Measurements from ENCODE around the gene OR4F6.
"Not testable (repeated sequence)": the region's sequence is repeated elsewhere in the genome, so short reads cannot be mapped to it uniquely, and the experiment has no call there.

Gene OR4F6

DNA sequence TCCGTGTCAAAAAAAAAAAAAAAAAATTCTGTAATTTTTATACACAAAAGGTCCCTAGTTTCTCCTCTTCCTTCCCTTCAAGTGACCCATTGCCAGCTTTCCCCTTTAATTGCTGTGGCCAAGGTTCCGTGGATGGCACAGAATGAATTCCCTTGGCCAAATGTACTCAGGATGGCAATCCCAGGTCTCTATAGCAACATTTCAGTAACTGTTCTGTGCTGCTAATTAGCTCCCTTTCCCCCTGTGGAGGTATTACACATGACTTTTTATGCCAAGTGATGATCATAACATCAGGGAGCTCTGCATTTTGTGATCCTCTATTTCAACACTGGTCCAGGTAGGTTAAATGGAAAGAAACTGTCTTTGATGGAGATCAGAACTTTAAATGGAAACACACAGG lies at the start of gene OR4F6:
Gene OR4F6, plus strand, starts transcription at position 301 of the 400 bp plus-strand sequence. CDS start 2,211 bp downstream, outside the sequence.
- no peak for TF ChIP-seq CTCF (IDR thresholded peaks at IDR 0.05; ENCODE audit: extremely low read depth, insufficient read depth, missing control alignments)
- no peak for DNase-seq (ENCODE audit: low spot score)
- in situ Hi-C loops (cut with MboI; ENCODE audit: low pct_unique_long_range_greater_than_20kb, low sequenced_read_pairs, unreplicated experiment): no loop called here

GRCh38 chr15:101764669-101765339 lies 38.5 kb upstream of the OR4F6 start:
- in situ Hi-C loops (cut with MboI; ENCODE audit: low pct_unique_long_range_greater_than_20kb, low sequenced_read_pairs, unreplicated experiment): loop anchor here (10.0 kb wide), 1 partner anchor 1970 kb away; no protein-coding TSS in a partner anchor

DNA sequence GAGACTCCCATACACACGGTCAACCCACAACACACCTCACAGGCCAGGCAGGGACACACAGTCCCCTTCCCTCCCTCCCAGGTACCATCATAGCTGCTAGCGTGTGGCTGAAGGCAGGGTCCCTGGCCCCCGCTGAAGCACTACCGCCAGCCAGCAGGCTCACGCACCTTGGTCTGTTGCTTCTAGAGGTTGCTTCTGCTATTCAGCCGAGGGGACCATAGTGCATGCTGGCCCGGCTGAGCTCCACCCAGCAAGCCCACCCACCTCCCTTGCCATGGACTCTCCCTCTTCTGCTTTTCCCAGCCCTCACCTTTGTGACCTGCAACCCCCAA lies 38.0 kb upstream of the OR4F6 start:
- in situ Hi-C loops (cut with MboI; ENCODE audit: low pct_unique_long_range_greater_than_20kb, low sequenced_read_pairs, unreplicated experiment): loop anchor here (10.0 kb wide), 1 partner anchor 1971 kb away; no protein-coding TSS in a partner anchor

More at GRCh38 chr15:101764669-101765339, 38.5 kb upstream of the OR4F6 start:
- DNase-seq (ENCODE audit: low spot score): not testable (repeated sequence)

DNA sequence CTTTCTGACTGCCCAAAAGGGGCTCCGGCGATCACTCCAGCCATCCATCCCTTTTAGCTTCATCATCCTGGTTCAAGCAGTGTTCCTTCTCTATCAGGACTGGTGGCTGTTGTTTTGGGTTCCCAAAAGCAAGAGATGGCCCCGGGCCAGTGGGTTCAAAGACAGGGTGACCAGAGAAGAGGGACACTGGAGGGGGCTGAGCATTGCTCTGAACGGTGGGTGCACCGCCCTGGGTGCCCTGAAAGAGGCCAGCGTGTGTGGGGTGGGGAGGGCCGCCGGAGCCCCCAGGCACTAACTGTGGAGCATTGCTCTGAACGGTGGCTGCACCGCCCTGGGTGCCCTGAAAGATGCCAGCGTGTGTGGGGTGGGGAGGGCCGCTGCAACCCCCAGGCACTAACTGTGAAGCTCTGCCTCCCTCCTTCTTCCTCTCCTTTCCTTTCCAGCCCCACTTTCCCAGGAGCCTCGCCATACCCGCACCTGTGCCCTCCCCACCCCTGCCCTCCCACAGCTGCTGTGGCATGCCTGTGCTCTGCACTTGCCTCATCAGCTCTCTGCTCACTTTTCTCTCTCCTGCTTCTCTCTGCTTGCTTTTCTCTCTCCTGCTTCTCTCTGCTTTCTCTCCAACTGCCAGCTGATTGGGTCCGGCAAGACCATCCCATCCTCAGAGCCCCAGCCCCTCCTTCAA lies 37.4 kb upstream of the OR4F6 start:
- no peak for DNase-seq (ENCODE audit: low spot score)
- no peak for TF ChIP-seq CTCF (IDR thresholded peaks at IDR 0.05; ENCODE audit: extremely low read depth, insufficient read depth, missing control alignments)
- in situ Hi-C loops (cut with MboI; ENCODE audit: low pct_unique_long_range_greater_than_20kb, low sequenced_read_pairs, unreplicated experiment): loop anchor here (10.0 kb wide), 1 partner anchor 1971 kb away; no protein-coding TSS in a partner anchor

More for the DNA sequence above, 38.0 kb upstream of the OR4F6 start:
- not testable (repeated sequence) for DNase-seq (ENCODE audit: low spot score)

DNA sequence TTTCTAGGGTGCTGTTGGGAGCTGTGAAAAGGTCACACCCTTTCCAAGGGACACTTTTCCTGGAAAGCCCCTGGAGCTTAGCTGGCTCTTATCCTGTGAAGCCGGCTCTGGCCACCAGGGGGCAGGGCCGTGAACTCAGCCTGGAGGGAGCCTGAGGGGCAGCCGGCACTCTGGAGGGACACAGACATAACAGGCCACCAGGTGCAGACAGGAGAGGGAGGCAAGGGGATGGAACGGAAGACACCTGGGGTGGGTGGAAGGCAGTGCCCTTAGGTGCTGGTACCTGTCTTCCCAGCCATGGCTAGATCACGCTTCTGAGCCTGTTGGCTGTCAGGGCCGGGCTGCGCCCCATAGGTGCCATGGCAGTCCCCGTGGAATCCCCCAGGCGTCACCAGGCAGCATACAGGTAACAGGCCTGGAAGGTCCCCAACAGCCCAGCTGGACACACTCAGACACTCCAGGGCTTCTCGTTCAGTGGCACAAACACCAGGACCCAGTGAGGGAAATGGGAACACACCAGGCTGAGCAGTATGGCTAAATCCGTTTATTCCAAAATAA lies 36.1 kb upstream of the OR4F6 start:
- DNase-seq (ENCODE audit: low spot score): not testable (repeated sequence)
- in situ Hi-C loops (cut with MboI; ENCODE audit: low pct_unique_long_range_greater_than_20kb, low sequenced_read_pairs, unreplicated experiment): loop anchor here (10.0 kb wide), 1 partner anchor 1972 kb away; no protein-coding TSS in a partner anchor

GRCh38 chr15:101772921-101773320 lies 30.4 kb upstream of the OR4F6 start:
- TF ChIP-seq CTCF (IDR thresholded peaks at IDR 0.05; ENCODE audit: extremely low read depth, insufficient read depth, missing control alignments): no peak
- in situ Hi-C loops (cut with MboI; ENCODE audit: low pct_unique_long_range_greater_than_20kb, low sequenced_read_pairs, unreplicated experiment): no loop called here
- no peak for DNase-seq (ENCODE audit: low spot score)

- DNase-seq (ENCODE audit: low spot score): no peak
- in situ Hi-C loops (cut with MboI; ENCODE audit: low pct_unique_long_range_greater_than_20kb, low sequenced_read_pairs, unreplicated experiment): no loop called here
- peak; percentile 41 for TF ChIP-seq CTCF (IDR thresholded peaks at IDR 0.05; ENCODE audit: extremely low read depth, insufficient read depth, missing control alignments)
Observed at GRCh38 chr15:101773496-101774100, 29.7 kb upstream of the OR4F6 start.

- DNase-seq (ENCODE audit: low spot score): no peak
- no peak for TF ChIP-seq CTCF (IDR thresholded peaks at IDR 0.05; ENCODE audit: extremely low read depth, insufficient read depth, missing control alignments)
- in situ Hi-C loops (cut with MboI; ENCODE audit: low pct_unique_long_range_greater_than_20kb, low sequenced_read_pairs, unreplicated experiment): no loop called here
Observed at GRCh38 chr15:101775136-101775535, 28.2 kb upstream of the OR4F6 start.

GRCh38 chr15:101778576-101778975 lies 24.7 kb upstream of the OR4F6 start:
- in situ Hi-C loops (cut with MboI; ENCODE audit: low pct_unique_long_range_greater_than_20kb, low sequenced_read_pairs, unreplicated experiment); DNase-seq (ENCODE audit: low spot score): not testable (repeated sequence)

GRCh38 chr15:101780225-101780624 lies 23.1 kb upstream of the OR4F6 start:
- in situ Hi-C loops (cut with MboI; ENCODE audit: low pct_unique_long_range_greater_than_20kb, low sequenced_read_pairs, unreplicated experiment); DNase-seq (ENCODE audit: low spot score): not testable (repeated sequence)

Measured in GM13977 (cell line).